K562 (cell line): ENCODE measurements around the gene CTSO.

Source experiments
- ARID4B ChIP-seq: sonication (generic); formaldehyde crosslinking; IDR thresholded peaks from 2 replicates; pipeline ENCODE4 v1.8.0; 2022; ENCODE audit warnings: mild to moderate bottlenecking, missing genetic modification reagents
- CC2D1A ChIP-seq: fragments of 450-650 bp; IDR thresholded peaks from 2 replicates; pipeline ENCODE4 v1.6.1; 2017; ENCODE audit warnings: mild to moderate bottlenecking
- E2F5 ChIP-seq: sonication (generic); formaldehyde crosslinking; IDR thresholded peaks from 2 replicates; pipeline ENCODE4 v1.8.0; 2022; ENCODE audit warnings: mild to moderate bottlenecking, missing genetic modification reagents
- TFAP4 ChIP-seq: sonication (generic); formaldehyde crosslinking; IDR thresholded peaks from 2 replicates; pipeline ENCODE4 v1.8.0; 2022; ENCODE audit warnings: missing genetic modification reagents, mild to moderate bottlenecking, moderate library complexity, borderline replicate concordance

- TF ChIP-seq CC2D1A (no peak), TFAP4 (CRISPR knock-in tag) (no peak), E2F5 (CRISPR knock-in tag) (no peak), ARID4B (no peak)
Observed at GRCh38 chr4:155930330-155930729, 23.3 kb downstream of the CTSO start.
